ENCODE data around the gene ADCY7. TPM values are rescaled to one million over a fixed set of nuclear protein-coding genes. Genes with fewer than 3 reads are reported as not detected.

Gene ADCY7
- total RNA-seq, 1 donor from 2014 or later, result 16.7 TPM

DNA sequence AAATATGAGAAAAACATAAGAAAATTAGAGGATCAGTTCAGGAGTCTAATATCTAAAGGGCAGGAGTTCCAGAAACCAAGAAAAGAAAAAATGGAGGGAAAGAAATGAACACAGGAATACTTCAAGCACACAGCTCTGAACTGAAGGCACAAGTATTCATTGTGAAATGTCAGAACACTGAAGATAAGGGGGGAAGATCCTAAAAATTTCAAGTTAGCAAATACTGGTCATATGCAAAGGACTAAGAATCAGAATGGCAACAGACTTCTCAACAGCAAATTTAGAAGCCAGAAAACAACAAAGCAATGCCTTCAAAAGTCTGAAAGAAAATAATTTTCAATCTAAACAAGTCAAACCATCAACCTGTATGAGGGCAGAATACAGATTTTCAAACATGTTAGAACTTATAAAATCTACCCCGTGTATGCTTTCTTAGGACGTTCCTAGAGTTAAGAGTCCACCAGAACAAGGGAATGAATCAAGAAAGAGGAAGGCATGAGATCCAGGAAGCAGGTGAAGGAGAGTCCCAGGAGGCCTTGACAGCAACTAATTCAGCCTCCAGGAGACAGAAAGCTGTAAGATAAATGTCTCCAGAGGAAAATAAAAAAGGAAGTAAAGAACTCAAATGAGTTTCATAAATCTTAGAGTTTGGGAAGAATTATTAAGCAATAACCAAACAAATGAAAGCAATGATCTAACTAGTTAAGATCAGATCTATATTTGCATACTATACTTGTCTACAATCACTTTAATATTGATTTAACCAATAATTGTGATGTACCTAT, 99.6 kb downstream of the ADCY7 start:
- Mint-ChIP-seq H3K4me3 (ENCODE audit: unreplicated experiment) (peak overlapping the region; percentile 4), H3K27me3 (ENCODE audit: unreplicated experiment) (no peaks in the 10 kb centered on the region), H3K36me3 (ENCODE audit: unreplicated experiment) (no peaks in the 10 kb centered on the region), H3K27ac (ENCODE audit: unreplicated experiment) (no peak overlapping the region), H3K9me3 (ENCODE audit: unreplicated experiment) (peaks cover 2% of the 10 kb centered on the region), H3K4me1 (ENCODE audit: low read depth, unreplicated experiment) (peaks cover 14% of the 10 kb centered on the region)
- no peak for TF ChIP-seq CTCF (IDR thresholded peaks at IDR 0.05; ENCODE audit: partially characterized antibody, unreplicated experiment)
- no peak for DNase-seq

Small RNA genes lying within 50 kb of the gene (microRNA-seq; reads per million reads assigned to microRNA genes)
- gene MIR6771 (ENCODE audit: unreplicated experiment), result not detected

Other genes with a start within 250 kb of the ADCY7 start
- 15.0 TPM for gene CNEP1R1, start 241.3 kb upstream of the ADCY7 start, total RNA-seq (ENCODE audit: unreplicated experiment)
- 27.9 TPM for gene HEATR3, start 200.6 kb upstream of the ADCY7 start, total RNA-seq (ENCODE audit: unreplicated experiment)
- 9.5 TPM for gene TENT4B, start 113.2 kb upstream of the ADCY7 start, total RNA-seq (ENCODE audit: unreplicated experiment)
- gene BRD7, start 102.4 kb downstream of the ADCY7 start, total RNA-seq (ENCODE audit: unreplicated experiment), result 80.8 TPM

Measured in glutamatergic neuron (in vitro differentiated cells).